ENCODE results near the gene GJB3.

Gene GJB3

DNA sequence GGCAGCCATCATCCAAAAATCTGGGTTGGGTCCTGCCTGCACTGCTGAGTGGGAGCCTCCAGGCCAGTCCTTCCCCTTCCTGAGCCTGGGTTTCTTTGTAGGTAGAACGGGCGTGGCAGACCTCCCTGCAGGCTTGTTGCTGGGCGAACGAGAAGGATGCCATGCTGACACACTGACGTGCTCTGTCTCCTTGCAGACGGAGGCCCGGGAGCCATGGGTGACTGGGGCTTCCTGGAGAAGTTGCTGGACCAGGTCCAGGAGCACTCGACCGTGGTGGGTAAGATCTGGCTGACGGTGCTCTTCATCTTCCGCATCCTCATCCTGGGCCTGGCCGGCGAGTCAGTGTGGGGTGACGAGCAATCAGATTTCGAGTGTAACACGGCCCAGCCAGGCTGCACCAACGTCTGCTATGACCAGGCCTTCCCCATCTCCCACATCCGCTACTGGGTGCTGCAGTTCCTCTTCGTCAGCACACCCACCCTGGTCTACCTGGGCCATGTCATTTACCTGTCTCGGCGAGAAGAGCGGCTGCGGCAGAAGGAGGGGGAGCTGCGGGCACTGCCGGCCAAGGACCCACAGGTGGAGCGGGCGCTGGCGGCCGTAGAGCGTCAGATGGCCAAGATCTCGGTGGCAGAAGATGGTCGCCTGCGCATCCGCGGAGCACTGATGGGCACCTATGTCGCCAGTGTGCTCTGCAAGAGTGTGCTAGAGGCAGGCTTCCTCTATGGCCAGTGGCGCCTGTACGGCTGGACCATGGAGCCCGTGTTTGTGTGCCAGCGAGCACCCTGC is 13.2 kb downstream of the GJB3 start:
- TF ChIP-seq, protein P1, sequence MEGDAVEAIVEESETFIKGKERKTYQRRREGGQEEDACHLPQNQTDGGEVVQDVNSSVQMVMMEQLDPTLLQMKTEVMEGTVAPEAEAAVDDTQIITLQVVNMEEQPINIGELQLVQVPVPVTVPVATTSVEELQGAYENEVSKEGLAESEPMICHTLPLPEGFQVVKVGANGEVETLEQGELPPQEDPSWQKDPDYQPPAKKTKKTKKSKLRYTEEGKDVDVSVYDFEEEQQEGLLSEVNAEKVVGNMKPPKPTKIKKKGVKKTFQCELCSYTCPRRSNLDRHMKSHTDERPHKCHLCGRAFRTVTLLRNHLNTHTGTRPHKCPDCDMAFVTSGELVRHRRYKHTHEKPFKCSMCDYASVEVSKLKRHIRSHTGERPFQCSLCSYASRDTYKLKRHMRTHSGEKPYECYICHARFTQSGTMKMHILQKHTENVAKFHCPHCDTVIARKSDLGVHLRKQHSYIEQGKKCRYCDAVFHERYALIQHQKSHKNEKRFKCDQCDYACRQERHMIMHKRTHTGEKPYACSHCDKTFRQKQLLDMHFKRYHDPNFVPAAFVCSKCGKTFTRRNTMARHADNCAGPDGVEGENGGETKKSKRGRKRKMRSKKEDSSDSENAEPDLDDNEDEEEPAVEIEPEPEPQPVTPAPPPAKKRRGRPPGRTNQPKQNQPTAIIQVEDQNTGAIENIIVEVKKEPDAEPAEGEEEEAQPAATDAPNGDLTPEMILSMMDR (IDR thresholded peaks at IDR 0.05) = no peak
- Histone ChIP-seq H3K4me3 (peak overlapping the region; percentile 82), H3K27ac (peak overlapping the region; percentile 71 to 94)
- DNase-seq (ENCODE audit: low spot score) = no peak

DNA sequence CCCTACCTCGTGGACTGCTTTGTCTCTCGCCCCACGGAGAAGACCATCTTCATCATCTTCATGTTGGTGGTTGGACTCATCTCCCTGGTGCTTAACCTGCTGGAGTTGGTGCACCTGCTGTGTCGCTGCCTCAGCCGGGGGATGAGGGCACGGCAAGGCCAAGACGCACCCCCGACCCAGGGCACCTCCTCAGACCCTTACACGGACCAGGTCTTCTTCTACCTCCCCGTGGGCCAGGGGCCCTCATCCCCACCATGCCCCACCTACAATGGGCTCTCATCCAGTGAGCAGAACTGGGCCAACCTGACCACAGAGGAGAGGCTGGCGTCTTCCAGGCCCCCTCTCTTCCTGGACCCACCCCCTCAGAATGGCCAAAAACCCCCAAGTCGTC is 13.8 kb downstream of the GJB3 start:
- Histone ChIP-seq H3K4me3 (peak overlapping the region; percentile 82), H3K27ac (peak overlapping the region in 1 of 2 donors; percentile 94)
- no peak for DNase-seq (ENCODE audit: low spot score)
- TF ChIP-seq, protein P1 (IDR thresholded peaks at IDR 0.05) = no peak

DNA sequence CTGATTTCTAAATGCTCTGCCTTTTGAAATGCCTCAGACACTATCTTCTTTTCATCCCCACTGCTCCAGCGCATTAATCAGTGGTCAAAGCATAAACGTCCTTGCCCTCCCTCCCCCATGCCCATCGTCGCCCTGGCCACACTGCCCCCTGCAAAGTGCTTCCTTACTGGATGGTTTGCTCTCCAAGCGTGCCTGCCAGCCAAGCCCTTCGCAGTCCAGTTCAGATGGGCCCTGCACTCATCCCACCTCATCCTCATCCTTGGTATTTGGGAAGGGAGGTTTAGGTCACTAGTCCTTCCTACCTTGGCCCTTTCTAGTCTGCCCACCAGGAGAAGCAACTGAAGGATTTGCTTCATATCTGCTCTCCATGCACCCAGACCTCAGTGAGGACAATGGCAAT is 14.9 kb downstream of the GJB3 start:
- TF ChIP-seq, protein P1 (IDR thresholded peaks at IDR 0.05) = no peak

DNA sequence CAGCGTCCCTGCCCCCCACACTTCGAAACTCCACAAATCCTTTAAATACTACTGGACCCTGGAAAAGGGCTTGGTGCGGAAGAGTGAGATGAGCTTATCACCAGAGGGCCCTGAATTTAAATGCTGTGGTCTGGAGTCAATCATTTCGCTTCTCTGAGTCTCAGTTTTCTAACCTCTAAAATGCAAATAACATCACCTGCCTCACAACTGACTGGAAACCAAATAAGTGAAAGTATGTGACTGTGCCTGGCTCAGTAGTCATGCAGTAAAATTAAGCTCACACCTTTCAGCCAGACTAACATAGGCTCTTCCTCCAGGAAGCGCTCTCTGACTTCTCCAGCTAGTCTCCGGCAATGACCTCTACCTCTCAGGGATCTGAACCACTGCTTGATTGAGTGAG is 16.0 kb downstream of the GJB3 start:
- H3K4me3 ChIP-seq = peak overlapping the region; percentile 82

More for the DNA sequence above, 14.9 kb downstream of the GJB3 start:
- no peak for DNase-seq (ENCODE audit: low spot score)
- Histone ChIP-seq H3K4me3 (peak overlapping the region; percentile 82), H3K27ac (peak overlapping the region in 1 of 2 donors; percentile 94)

DNA sequence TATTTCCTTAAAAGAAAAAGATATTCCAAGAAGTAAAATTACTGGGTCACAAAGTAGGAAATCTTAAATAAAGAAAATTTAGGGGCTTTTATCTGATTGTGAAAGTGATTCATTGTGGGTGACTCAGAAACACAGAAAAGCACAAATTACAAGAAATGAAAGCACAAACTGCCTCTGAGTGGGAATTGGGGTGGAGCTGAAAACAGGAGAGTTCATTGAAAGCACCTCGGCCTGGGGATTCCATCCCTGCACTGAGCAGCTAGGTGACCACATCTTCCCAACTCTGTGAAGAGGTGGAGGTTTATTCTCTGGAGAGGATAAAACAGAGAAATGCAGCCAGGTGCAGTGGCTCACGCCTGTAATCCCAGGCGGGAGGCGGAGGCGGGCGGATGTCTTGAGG is 19.2 kb downstream of the GJB3 start:
- TF ChIP-seq, protein P1 (IDR thresholded peaks at IDR 0.05) = no peak
- Histone ChIP-seq H3K4me3 (no peak overlapping the region), H3K27ac (no peak overlapping the region)
- no peak for DNase-seq (ENCODE audit: low spot score)

More for the DNA sequence above, 16.0 kb downstream of the GJB3 start:
- peak overlapping the region in 1 of 2 donors; percentile 94 for H3K27ac ChIP-seq
- TF ChIP-seq, protein P1 (IDR thresholded peaks at IDR 0.05) = no peak
- no peak for DNase-seq (ENCODE audit: low spot score)

DNA sequence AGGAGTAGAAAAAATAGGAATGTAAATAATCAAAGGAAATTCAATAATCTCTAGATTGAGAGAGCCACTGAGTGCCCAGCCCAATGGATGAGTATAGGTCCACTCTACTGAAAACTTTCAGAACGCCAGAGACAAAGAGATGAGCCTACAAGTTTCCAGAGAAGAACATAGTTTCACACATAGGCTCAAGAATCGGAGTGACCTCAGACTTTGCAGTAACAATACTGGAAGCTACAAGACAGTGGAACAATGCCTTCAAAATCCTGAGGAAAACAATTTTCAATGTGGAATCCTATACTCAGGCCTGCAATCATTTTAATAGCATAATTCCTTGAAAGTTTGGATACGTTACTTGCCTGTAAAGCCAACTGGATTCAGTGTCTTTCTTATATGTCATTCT is 22.8 kb downstream of the GJB3 start:
- Histone ChIP-seq H3K4me3 (no peak overlapping the region), H3K27ac (no peak overlapping the region)
- no peak for DNase-seq (ENCODE audit: low spot score)
- TF ChIP-seq, protein P1 (IDR thresholded peaks at IDR 0.05) = no peak

DNA sequence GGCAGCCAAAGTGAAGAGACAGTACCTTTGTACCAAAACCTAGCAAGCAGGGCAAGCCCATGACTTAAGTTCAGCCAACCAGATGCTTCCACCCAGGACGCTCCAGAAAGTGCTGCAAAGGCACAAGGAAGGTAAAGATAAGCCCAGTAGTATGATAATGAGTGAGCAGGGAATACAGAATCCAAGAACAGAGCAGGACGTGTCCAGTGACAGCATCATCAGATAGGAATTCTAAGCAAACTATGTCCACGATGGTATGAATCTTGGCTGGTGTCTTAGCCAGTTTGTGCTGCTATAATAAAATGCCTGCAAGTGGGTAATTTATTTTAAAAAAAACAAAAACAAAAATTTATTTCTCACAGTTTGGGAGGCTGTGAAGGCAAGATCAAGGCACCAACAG is 25.4 kb downstream of the GJB3 start:
- no peak overlapping the region for H3K4me3 ChIP-seq
- DNase-seq (ENCODE audit: low spot score) = no peak
- TF ChIP-seq, protein P1 (IDR thresholded peaks at IDR 0.05) = no peak
- peak overlapping the region in 1 of 2 donors; percentile 60 for H3K27ac ChIP-seq

Measured in coronary artery (tissue), 2 donors.